ENCODE measurements around the gene CDHR3. TPM values are rescaled to one million over a fixed set of nuclear protein-coding genes. Genes with fewer than 3 reads are reported as not detected.

The CDHR3 gene
- polyA plus RNA-seq, 1 donor from 2014 or later, result 2.9 TPM

DNA sequence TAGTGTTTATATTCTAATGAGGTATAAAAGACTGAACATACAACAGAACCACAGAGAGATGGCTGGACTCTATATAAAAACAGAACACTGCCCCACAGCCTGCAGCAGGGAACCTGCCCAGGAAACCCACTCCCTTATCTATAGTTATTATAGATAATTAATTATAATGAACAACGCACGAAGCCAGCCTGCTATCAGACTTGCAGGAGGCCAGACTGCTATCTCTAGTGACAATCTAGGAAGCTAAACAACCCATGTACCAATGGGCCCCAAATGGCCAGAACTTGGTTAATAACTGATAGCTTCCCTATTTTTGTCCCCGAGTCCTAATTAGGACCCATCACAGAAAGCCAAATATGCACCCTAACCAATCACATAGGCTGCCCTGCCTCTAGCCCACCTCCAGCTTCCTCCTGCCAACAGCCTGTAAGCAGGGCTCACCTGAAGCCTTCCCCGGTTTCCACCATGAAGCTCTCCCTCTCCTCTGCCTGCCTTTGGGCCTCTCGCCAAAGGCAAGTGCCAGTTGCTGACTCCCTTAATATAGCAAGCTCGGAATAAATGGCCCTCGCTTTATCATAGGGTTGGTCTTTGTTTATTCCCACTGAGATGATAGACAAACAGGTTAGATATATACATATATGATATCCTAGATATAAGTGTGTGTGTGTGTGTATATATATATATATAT, 74.6 kb downstream of the CDHR3 start:
- no peaks in the 10 kb centered on the region for H3F3A ChIP-seq (ENCODE audit: insufficient read depth, low read length, poor library complexity, severe bottlenecking)
- H3K9me3 ChIP-seq (ENCODE audit: low read length), result no peaks in the 10 kb centered on the region
- no peak overlapping the region for H3K4me2 ChIP-seq (ENCODE audit: low read length)
- no peaks in the 10 kb centered on the region for H3K79me2 ChIP-seq (replicated peaks; ENCODE audit: insufficient read depth, low read length)
- H3K27ac ChIP-seq (ENCODE audit: low read length), result no peak overlapping the region
- no peaks in the 10 kb centered on the region for H4K20me1 ChIP-seq (ENCODE audit: insufficient read depth)
- no peaks in the 10 kb centered on the region for H3K36me3 ChIP-seq (ENCODE audit: insufficient read depth, low read length)
- no peaks in the 10 kb centered on the region for H3K27me3 ChIP-seq (ENCODE audit: insufficient read depth, low read depth, low read length)
- H3K9me2 ChIP-seq (ENCODE audit: insufficient read depth, low read length), result no peaks in the 10 kb centered on the region
- TF ChIP-seq SMC3 (conservative IDR thresholded peaks at IDR 0.05; ENCODE audit: poor library complexity), result no peak
- TF ChIP-seq MXI1 (conservative IDR thresholded peaks at IDR 0.05; ENCODE audit: poor library complexity, severe bottlenecking), result no peak
- TF ChIP-seq, protein P1, sequence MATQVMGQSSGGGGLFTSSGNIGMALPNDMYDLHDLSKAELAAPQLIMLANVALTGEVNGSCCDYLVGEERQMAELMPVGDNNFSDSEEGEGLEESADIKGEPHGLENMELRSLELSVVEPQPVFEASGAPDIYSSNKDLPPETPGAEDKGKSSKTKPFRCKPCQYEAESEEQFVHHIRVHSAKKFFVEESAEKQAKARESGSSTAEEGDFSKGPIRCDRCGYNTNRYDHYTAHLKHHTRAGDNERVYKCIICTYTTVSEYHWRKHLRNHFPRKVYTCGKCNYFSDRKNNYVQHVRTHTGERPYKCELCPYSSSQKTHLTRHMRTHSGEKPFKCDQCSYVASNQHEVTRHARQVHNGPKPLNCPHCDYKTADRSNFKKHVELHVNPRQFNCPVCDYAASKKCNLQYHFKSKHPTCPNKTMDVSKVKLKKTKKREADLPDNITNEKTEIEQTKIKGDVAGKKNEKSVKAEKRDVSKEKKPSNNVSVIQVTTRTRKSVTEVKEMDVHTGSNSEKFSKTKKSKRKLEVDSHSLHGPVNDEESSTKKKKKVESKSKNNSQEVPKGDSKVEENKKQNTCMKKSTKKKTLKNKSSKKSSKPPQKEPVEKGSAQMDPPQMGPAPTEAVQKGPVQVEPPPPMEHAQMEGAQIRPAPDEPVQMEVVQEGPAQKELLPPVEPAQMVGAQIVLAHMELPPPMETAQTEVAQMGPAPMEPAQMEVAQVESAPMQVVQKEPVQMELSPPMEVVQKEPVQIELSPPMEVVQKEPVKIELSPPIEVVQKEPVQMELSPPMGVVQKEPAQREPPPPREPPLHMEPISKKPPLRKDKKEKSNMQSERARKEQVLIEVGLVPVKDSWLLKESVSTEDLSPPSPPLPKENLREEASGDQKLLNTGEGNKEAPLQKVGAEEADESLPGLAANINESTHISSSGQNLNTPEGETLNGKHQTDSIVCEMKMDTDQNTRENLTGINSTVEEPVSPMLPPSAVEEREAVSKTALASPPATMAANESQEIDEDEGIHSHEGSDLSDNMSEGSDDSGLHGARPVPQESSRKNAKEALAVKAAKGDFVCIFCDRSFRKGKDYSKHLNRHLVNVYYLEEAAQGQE (IDR thresholded peaks at IDR 0.05; ENCODE audit: borderline replicate concordance), result no peak
- no peak for TF ChIP-seq POLR2AphosphoS5 (IDR thresholded peaks at IDR 0.05)
- TF ChIP-seq, protein P2, sequence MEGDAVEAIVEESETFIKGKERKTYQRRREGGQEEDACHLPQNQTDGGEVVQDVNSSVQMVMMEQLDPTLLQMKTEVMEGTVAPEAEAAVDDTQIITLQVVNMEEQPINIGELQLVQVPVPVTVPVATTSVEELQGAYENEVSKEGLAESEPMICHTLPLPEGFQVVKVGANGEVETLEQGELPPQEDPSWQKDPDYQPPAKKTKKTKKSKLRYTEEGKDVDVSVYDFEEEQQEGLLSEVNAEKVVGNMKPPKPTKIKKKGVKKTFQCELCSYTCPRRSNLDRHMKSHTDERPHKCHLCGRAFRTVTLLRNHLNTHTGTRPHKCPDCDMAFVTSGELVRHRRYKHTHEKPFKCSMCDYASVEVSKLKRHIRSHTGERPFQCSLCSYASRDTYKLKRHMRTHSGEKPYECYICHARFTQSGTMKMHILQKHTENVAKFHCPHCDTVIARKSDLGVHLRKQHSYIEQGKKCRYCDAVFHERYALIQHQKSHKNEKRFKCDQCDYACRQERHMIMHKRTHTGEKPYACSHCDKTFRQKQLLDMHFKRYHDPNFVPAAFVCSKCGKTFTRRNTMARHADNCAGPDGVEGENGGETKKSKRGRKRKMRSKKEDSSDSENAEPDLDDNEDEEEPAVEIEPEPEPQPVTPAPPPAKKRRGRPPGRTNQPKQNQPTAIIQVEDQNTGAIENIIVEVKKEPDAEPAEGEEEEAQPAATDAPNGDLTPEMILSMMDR (IDR thresholded peaks at IDR 0.05; ENCODE audit: poor library complexity, severe bottlenecking), result no peak
- TF ChIP-seq RAD21 (conservative IDR thresholded peaks at IDR 0.05), result no peak
- TF ChIP-seq EZH2 (IDR thresholded peaks at IDR 0.05; ENCODE audit: borderline replicate concordance, insufficient read depth, low read length, poor library complexity, severe bottlenecking), result no peak
- TF ChIP-seq EP300 (conservative IDR thresholded peaks at IDR 0.05; ENCODE audit: poor library complexity, severe bottlenecking), result no peak
- no peak for TF ChIP-seq TAF1 (IDR thresholded peaks at IDR 0.05; ENCODE audit: low read depth)
- no peak overlapping the region for H2AFZ ChIP-seq (ENCODE audit: low read depth, low read length)
- H3K9ac ChIP-seq (ENCODE audit: low read length), result no peak overlapping the region
- no peak overlapping the region for H3K4me3 ChIP-seq (ENCODE audit: low read length)

DNA sequence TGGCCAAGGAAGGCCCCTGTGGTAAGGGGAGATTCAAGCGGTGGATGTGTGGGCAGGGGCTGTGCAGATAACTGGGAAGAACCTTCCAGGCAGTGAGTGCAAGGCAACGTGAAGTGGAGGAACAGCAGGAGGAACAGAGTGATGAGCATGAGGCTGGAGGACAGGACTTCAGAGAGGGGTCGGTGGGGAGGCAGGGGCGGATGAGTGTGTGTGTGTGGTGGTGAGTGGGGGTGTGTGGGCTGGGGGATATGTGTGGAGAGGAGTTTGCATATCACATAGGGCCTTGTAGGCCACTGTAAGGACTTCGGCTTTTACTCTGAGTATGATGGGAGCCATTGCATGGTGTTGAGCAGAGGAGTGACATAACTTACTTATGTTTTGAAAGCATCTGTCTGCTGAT, 75.2 kb downstream of the CDHR3 start:
- Histone ChIP-seq H3K36me3 (ENCODE audit: insufficient read depth, low read length) (no peaks in the 10 kb centered on the region), H4K20me1 (ENCODE audit: insufficient read depth) (no peaks in the 10 kb centered on the region), H3K9me3 (ENCODE audit: low read length) (no peaks in the 10 kb centered on the region), H3K27me3 (ENCODE audit: insufficient read depth, low read depth, low read length) (no peaks in the 10 kb centered on the region), H3K4me2 (ENCODE audit: low read length) (no peak overlapping the region), H3F3A (ENCODE audit: insufficient read depth, low read length, poor library complexity, severe bottlenecking) (no peaks in the 10 kb centered on the region), H3K4me3 (ENCODE audit: low read length) (no peak overlapping the region), H2AFZ (ENCODE audit: low read depth, low read length) (no peak overlapping the region), H3K9ac (ENCODE audit: low read length) (no peak overlapping the region), H3K9me2 (ENCODE audit: insufficient read depth, low read length) (no peaks in the 10 kb centered on the region), H3K79me2 (replicated peaks; ENCODE audit: insufficient read depth, low read length) (no peaks in the 10 kb centered on the region), H3K27ac (ENCODE audit: low read length) (no peak overlapping the region)
- TF ChIP-seq POLR2AphosphoS5 (IDR thresholded peaks at IDR 0.05) (no peak), TAF1 (IDR thresholded peaks at IDR 0.05; ENCODE audit: low read depth) (no peak), SMC3 (conservative IDR thresholded peaks at IDR 0.05; ENCODE audit: poor library complexity) (no peak), EP300 (conservative IDR thresholded peaks at IDR 0.05; ENCODE audit: poor library complexity, severe bottlenecking) (no peak), EZH2 (IDR thresholded peaks at IDR 0.05; ENCODE audit: borderline replicate concordance, insufficient read depth, low read length, poor library complexity, severe bottlenecking) (no peak), MXI1 (conservative IDR thresholded peaks at IDR 0.05; ENCODE audit: poor library complexity, severe bottlenecking) (no peak), RAD21 (conservative IDR thresholded peaks at IDR 0.05) (no peak)
- TF ChIP-seq, protein P2 (IDR thresholded peaks at IDR 0.05; ENCODE audit: poor library complexity, severe bottlenecking), result no peak
- TF ChIP-seq, protein P1 (IDR thresholded peaks at IDR 0.05; ENCODE audit: borderline replicate concordance), result no peak
